Aorta (tissue), 5 donors: ENCODE data around the gene CCNJL. TPM values are rescaled to one million over a fixed set of nuclear protein-coding genes. Genes with fewer than 3 reads are reported as not detected.

Experiments
- ATAC-seq: fragments of 200-7000 bp; cut with Tn5 transposase; one replicate; pipeline ENCODE4 v1.9.1; 2022; ENCODE audit warnings: moderate library complexity; ENCODE audit not compliant: low FRiP score
- DNase-seq, 2 donors: peaks; one replicate each; pipeline ENCODE4 v3.0.0-alpha.2; 2020
- H3K27ac ChIP-seq, 2 donors: one replicate each; pipeline ENCODE4 v1.5.1; 2013; ENCODE audit warnings: low read length in 2 of 2, mild to moderate bottlenecking in 2 of 2, moderate library complexity in 2 of 2, control low read depth in 1 of 2, inconsistent platforms in 1 of 2, low read depth in 1 of 2
- H3K27me3 ChIP-seq, 2 donors: one replicate each; pipeline ENCODE4 v1.6.1; 2013; ENCODE audit warnings: control low read depth in 1 of 2, low read length in 1 of 2, mild to moderate bottlenecking in 1 of 2, moderate library complexity in 1 of 2; ENCODE audit not compliant: insufficient read depth in 2 of 2, control insufficient read depth in 1 of 2
- H3K36me3 ChIP-seq, 2 donors: one replicate each; pipeline ENCODE4 v1.6.1; 2013; ENCODE audit warnings: control low read depth in 1 of 2, low read length in 1 of 2, mild to moderate bottlenecking in 1 of 2; ENCODE audit not compliant: insufficient read depth in 2 of 2, control insufficient read depth in 1 of 2
- H3K4me1 ChIP-seq, 2 donors: one replicate each; pipeline ENCODE4 v1.6.1; 2013; ENCODE audit warnings: low read length in 2 of 2, control low read depth in 1 of 2, mild to moderate bottlenecking in 1 of 2, moderate library complexity in 1 of 2; ENCODE audit not compliant: insufficient read depth in 2 of 2, control insufficient read depth in 1 of 2
- H3K4me3 ChIP-seq, 2 donors: one replicate each; pipeline ENCODE4 v1.5.1; 2013; ENCODE audit warnings: low read length in 2 of 2, control low read depth in 1 of 2, mild to moderate bottlenecking in 1 of 2
- H3K9me3 ChIP-seq: one replicate; pipeline ENCODE4 v1.6.1; 2013; ENCODE audit warnings: mild to moderate bottlenecking, low read length; ENCODE audit not compliant: control insufficient read depth
- WGBS, 2 donors: extraction: QIAGEN DNeasy Blood & Tissue Kit; methylation state at CpG; one replicate each; pipeline ENCODE4 v1.1.7; 2013; 5-methylcytosine and 5-hydroxymethylcytosine counted together
- intact Hi-C, 2 donors: fragments of 100-400 bp; cut with DNase I; formaldehyde crosslinking; loops; one replicate each; pipeline versions ENCODE4 v1.14.2 to v1.15.0; 2022
- polyA plus RNA-seq, 2 donors: library from polyadenylated mRNA; stranded (reverse); fragments of 200-250 nt; gene quantifications; one replicate each; pipeline ENCODE4 v1.2.3, GENCODE V29; 2013
- total RNA-seq, 2 donors: library from RNA; stranded (reverse); fragmentation: NEBNext Ultra II Directional; extraction: Animal tissue kit (Norgen Biotek cat#: 25700); gene quantifications; one replicate each; pipeline ENCODE4 v1.2.1, GENCODE V29; 2021
- donor health status: healthy with polysubstance abuse.
- donor health status: Bipolar disorder and iron deficiency.
- donor health status: DM: no; HTN: no; CAD: no.
- donor health status: DM: no; HTN: no; CAD: no.
- donor health status: DM: yes; HTN: yes; CAD: no.

Gene CCNJL
- total and polyA plus RNA-seq, 4 donors: 0.18 to 3.5 (median 2.6) TPM; not detected in 1

DNA sequence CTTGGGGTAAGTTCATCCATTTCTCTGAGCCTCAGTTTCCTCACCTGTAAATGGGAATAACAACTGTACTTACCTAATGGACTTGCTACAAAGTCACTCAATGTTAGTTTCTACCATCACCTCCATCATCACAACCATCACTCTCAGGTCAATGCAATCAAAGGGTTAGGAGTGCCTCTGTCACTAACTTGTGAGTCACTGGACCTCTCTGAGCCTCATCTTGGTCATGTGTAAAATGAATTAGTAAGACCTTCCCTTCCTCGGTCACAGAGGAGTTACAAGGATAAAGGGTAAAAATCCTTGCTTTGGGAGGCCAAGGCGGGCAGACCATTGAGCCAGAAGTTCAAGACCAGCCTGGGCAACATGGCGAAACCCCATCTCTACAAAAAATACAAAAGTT lies 70.2 kb downstream of the CCNJL start:
- DNase-seq: no peak
- Histone ChIP-seq H3K27me3 (no peaks in the 10 kb centered on the region), H3K4me3 (no peak overlapping the region), H3K27ac (no peak overlapping the region), H3K4me1 (no peaks in the 10 kb centered on the region), H3K9me3 (no peaks in the 10 kb centered on the region), H3K36me3 (no peaks in the 10 kb centered on the region)
- intact Hi-C loops: no loop called here
- 81 to 87% methylated on average over 3 of the region's 3 CpGs for WGBS, 2 donors
- ATAC-seq: no peak

DNA sequence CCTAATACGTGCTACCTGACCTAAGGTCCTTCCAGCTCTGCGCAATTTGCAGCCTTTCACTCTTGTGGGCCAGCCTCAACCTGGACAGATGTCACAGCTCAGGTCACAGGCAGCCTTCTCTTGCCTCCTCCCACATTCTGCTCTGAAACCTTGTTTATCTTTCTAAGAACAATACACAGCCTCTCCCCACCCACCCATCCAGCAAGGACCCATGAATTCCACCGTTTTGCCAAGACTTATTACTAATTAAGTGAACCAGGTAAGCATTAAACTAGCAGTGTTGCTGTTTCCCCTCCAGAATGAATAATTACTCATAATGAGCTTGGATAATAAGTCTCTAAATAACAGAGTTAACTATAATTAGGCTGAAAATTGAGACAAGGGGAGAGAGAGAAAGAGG lies 72.0 kb downstream of the CCNJL start:
- ATAC-seq (no peak), DNase-seq (no peak)
- no peaks in the 10 kb centered on the region for H3K36me3 ChIP-seq
- no peaks in the 10 kb centered on the region for H3K4me1 ChIP-seq
- no peak overlapping the region for H3K27ac ChIP-seq
- H3K27me3 ChIP-seq: no peaks in the 10 kb centered on the region
- WGBS, 2 donors: 27 to 29% methylated on average over 3 of the region's 3 CpGs
- no peaks in the 10 kb centered on the region for H3K9me3 ChIP-seq
- intact Hi-C loops: no loop called here
- no peak overlapping the region for H3K4me3 ChIP-seq

DNA sequence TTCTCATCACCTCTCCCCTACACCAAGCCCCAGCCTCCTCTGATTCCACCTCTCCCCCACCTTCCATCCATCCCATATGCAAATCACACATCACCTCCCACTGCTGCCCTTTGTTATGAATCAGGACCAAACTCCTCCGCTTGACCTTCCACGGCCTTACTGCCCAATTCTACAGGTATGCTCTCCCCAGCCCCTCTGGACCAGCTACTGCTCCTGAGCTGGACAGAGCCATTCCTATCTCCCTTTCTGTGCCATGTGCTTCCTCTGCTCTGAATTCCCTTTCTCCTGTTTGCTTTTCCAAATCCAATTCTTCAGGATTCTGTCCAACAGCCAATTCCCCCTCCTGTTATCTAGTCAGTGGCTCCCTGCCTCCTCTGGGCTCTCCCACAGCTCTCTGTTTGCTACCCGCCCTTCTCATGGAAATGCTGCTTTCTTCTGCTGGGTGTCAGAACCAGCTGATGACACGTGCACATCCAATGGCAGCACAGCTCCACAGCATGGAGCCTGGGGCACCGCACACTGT lies 74.7 kb downstream of the CCNJL start:
- Histone ChIP-seq H3K9me3 (no peaks in the 10 kb centered on the region), H3K36me3 (no peaks in the 10 kb centered on the region), H3K27me3 (no peaks in the 10 kb centered on the region), H3K4me3 (no peak overlapping the region), H3K27ac (no peak overlapping the region), H3K4me1 (no peaks in the 10 kb centered on the region)
- no peak for DNase-seq
- intact Hi-C loops: no loop called here
- ATAC-seq: no peak
- WGBS, 2 donors: 62 to 67% methylated on average over 5 of the region's 5 CpGs

DNA sequence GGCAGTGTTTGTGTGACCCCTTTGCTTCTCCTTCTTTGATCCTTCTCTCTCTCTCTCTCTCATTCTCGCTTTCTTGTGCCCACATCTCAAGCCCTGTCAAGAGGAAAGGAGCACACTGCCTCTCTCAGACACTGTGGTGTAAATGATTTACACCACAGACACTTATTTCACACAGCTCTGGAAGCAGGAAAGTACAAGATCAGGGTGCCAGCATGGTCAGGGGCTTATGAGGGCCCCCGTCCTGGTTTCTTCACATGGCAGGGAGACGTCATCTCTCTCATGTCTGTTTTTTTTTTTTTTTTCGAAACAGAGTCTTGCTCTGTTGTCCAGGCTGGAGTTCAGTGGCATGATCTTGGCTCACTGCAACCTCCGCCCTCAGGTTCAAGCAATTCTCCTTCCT lies 76.6 kb downstream of the CCNJL start:
- H3K9me3 ChIP-seq: no peaks in the 10 kb centered on the region
- no peak overlapping the region for H3K4me3 ChIP-seq
- intact Hi-C loops: no loop called here
- DNase-seq (no peak), ATAC-seq (no peak)
- H3K36me3 ChIP-seq: no peaks in the 10 kb centered on the region
- no peaks in the 10 kb centered on the region for H3K27me3 ChIP-seq
- H3K4me1 ChIP-seq: no peaks in the 10 kb centered on the region
- WGBS, 2 donors: 87 to 91% methylated on average over 4 to 5 of the region's 5 CpGs
- H3K27ac ChIP-seq: no peak overlapping the region

DNA sequence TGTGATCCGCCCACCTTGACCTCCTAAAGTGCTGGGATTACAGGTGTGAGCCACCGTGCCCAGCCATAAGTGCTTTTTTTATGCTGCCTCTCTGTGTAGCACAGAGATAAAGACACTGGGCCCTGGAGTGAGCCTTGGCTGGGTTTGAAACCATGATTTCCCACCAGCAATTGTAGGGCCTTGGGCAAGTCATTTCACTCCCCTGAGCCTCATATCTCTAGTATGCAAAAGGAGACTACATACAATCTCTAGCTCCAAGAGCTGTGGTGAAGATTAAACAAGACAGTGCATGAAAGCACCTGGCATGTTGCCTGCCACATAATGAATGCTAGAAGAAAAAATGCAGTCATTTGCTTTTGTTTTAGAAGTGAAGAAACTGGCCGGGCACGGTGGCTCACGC lies 79.1 kb downstream of the CCNJL start:
- intact Hi-C loops: no loop called here
- Histone ChIP-seq H3K36me3 (no peaks in the 10 kb centered on the region), H3K4me1 (no peaks in the 10 kb centered on the region), H3K27ac (no peak overlapping the region), H3K4me3 (no peak overlapping the region), H3K27me3 (no peaks in the 10 kb centered on the region), H3K9me3 (no peaks in the 10 kb centered on the region)
- ATAC-seq: no peak
- WGBS, 2 donors: 86 to 92% methylated on average over 5 of the region's 5 CpGs
- no peak for DNase-seq

DNA sequence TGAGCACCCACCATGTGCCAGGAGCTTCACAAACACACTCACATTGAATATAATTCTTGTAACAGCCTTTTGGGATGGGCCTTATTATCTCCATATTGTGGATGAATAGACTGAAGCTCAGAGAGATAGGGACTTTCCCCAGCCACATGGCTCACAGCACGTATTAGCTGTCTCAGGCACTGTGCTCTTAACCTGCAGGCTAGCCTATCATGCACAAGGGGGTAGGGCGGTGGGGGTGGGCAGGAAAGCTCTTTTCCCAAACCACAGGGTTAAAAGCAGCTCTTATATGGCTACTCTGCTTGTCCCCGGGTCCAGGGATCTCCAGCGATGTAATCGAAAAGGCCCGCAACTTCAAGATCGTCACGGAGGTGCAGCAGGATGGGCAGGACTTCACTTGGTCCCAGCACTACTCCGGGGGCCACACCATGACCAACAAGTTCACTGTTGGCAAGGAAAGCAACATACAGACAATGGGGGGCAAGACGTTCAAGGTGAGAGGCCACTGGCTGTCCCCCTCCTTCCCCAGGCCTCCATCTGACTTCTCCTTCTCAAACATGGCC lies 80.5 kb downstream of the CCNJL start:
- intact Hi-C loops: no loop called here
- 90% methylated on average over 10 of the region's 10 CpGs for WGBS, 2 donors
- no peak for DNase-seq

DNA sequence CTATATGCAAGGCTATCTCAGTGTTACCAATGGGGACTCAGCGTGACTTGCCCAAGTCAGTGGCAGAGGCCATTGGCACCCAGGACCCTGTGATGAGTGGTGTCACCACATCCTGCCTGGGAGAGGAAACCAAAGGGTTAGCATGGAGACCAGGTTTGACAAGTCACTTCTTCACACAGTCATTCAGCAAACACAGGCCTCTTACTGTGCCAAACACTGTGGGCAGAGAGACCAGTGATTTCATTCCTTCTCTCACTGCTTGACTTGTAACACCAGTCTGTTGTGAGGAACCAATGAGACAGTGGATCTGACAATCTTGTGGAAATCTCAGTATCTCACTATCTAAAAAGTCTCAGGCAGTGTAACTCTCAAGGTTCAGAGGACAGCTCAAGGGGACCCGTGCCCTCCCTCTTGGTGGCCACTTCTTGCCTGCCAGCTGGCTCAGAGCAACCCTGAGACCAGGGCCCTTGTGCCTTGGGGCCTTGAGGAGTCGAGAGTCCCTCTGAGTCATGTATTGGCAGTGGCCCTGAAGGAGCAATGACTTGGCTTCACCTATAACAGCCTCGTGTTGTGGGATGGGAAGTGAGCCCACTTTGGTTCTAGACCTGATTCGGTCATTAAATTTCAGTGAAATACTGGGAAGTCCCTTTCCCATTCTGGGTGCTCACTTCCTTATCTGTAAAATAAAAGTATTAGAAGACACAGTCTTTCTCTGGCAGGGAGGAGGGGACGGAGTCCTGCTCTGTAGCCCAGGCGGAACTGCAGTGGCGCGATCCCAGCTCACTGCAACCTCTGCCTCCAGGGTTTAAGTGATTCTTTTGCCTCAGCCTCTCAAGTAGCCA lies 81.5 kb downstream of the CCNJL start:
- Histone ChIP-seq H3K27me3 (no peaks in the 10 kb centered on the region), H3K27ac (no peak overlapping the region), H3K9me3 (no peaks in the 10 kb centered on the region), H3K4me3 (no peak overlapping the region), H3K4me1 (no peaks in the 10 kb centered on the region), H3K36me3 (no peaks in the 10 kb centered on the region)
- ATAC-seq (peak; percentile 48), DNase-seq (peak; percentile 76 to 81)
- 35 to 44% methylated on average over 9 of the region's 9 CpGs for WGBS, 2 donors
- intact Hi-C loops: no loop called here

More for the DNA sequence above, 80.5 kb downstream of the CCNJL start:
- Histone ChIP-seq H3K27ac (no peak overlapping the region), H3K4me1 (no peaks in the 10 kb centered on the region), H3K4me3 (no peak overlapping the region), H3K27me3 (no peaks in the 10 kb centered on the region), H3K36me3 (no peaks in the 10 kb centered on the region), H3K9me3 (no peaks in the 10 kb centered on the region)
- ATAC-seq: no peak

DNA sequence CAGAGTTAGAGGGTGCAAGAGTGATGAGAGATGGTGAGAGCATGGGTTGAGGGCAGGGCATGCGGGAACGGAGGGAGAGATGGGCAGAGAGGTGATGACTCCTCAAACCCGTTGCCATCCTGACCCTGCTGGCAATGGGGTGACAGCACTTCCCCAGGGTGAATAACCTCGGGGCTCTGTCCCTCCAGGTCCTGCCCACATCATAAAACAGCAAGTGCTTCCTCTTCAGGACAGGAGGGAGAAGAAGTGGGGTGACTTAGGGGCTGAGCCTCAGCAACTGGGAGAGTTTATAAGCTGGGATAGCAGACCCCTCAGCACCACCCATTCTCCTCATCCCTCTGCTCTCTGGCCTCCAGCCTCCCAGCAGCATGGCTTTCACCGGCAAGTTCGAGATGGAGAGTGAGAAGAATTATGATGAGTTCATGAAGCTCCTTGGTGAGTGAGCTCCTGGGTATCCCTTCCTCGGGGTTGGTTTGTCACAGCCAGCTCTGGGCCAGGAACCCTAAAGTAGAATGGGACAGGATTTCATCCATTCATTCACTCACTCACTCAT lies 83.1 kb downstream of the CCNJL start, which contains the start of gene FABP6:
TSS of gene FABP6 (plus strand) at position 317 of the 553 bp plus-strand sequence. CDS start at position 369, 52 bp downstream.
- H3K27ac ChIP-seq: no peak within 1 kb of the TSS
- intact Hi-C loops: no loop called here
- no peaks in the 10 kb centered on the region for H3K9me3 ChIP-seq
- no peaks in the 10 kb centered on the region for H3K36me3 ChIP-seq
- WGBS, 2 donors: 74 to 76% methylated on average over 7 of the region's 7 CpGs
- no peaks in the 10 kb centered on the region for H3K27me3 ChIP-seq
- DNase-seq (no peak), ATAC-seq (peak; percentile 23)
- no peaks in the 10 kb centered on the region for H3K4me1 ChIP-seq
- H3K4me3 ChIP-seq: no peak within 1 kb of the TSS
